Measurements from ENCODE around the gene MCOLN1. TPM values are rescaled to one million over a fixed set of nuclear protein-coding genes. Genes with fewer than 3 reads are reported as not detected.

The MCOLN1 gene
- polyA plus RNA-seq, 1 donor (not counting 4 experiments of a cell fraction or from before 2014, with no cell fraction given) = 14.0 TPM

DNA sequence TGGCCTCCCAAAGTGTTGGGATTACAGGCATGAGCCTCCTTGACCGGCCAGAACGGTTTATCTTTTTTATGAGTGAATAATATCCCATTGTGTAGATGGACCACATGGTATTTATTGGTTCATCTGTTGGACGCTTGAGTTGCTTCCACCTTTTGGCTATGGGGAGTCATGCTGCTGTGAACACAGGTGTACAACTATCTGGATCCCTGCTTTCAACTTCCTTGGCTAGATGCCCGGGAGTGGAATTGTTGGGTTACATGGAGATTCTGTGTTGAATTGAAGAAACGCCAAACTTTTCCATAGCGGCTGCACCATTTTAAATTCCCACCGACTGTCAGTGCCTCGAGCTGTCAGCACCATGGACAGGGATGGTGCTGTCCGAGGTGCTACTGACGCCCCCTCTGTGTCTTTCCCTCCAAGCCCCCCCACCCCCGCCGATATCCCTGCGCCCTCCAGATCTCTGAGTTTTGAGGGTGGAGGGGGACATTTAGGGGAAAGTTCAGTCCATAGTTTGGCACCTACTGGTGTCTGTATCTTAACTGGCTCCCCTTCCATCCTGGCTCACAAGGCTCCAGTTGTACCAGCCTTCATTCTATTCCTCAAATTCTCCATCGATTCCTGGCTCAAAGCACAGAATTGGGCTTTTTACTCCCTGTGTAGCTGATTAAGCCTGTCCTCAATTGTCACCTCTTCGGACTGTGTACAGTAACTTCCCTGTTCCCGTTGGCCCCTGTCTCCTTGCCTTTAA, 40.4 kb downstream of the MCOLN1 start:
- no peaks in the 10 kb centered on the region for H3K79me2 ChIP-seq (ENCODE audit: control insufficient read depth, insufficient read depth, low read length)
- no peak overlapping the region for H3K4me3 ChIP-seq (ENCODE audit: control insufficient read depth in 2 of 3, extremely low read depth in 1 of 3, insufficient read depth in 2 of 3, low read depth in 1 of 3, low read length in 3 of 3)
- no peak overlapping the region for H2AFZ ChIP-seq (ENCODE audit: control insufficient read depth, low read length)
- FAIRE-seq (no peak), DNase-seq (ENCODE audit: low read depth, low spot score) (no peak)
- dilution Hi-C loops (cut with MboI; ENCODE audit: extremely low pct_ligation_motif_present, low sequenced_read_pairs) = no loop called here
- no peaks in the 10 kb centered on the region for H4K20me1 ChIP-seq (ENCODE audit: control insufficient read depth, extremely low read depth, insufficient read depth, low read length)
- H3K4me1 ChIP-seq (ENCODE audit: control insufficient read depth, extremely low read depth, insufficient read depth, low read length) = no peaks in the 10 kb centered on the region
- peaks cover 9 to 20% of the 10 kb centered on the region in 2 experiments for H3K36me3 ChIP-seq (ENCODE audit: control insufficient read depth in 2 of 2, extremely low read depth in 1 of 2, insufficient read depth in 2 of 2, low read length in 2 of 2)
- H3K27ac ChIP-seq (ENCODE audit: control insufficient read depth, insufficient read depth, low read length) = no peak overlapping the region
- no peaks in the 10 kb centered on the region for H3K27me3 ChIP-seq (ENCODE audit: control insufficient read depth, extremely low read depth, insufficient read depth, low read length)
- H3K4me2 ChIP-seq (ENCODE audit: control insufficient read depth, extremely low read depth, insufficient read depth, low read depth, low read length) = no peak overlapping the region
- no peaks in the 10 kb centered on the region for H3K9me1 ChIP-seq (ENCODE audit: control insufficient read depth, extremely low read depth, insufficient read depth, low read length)
- TF ChIP-seq, protein P1, sequence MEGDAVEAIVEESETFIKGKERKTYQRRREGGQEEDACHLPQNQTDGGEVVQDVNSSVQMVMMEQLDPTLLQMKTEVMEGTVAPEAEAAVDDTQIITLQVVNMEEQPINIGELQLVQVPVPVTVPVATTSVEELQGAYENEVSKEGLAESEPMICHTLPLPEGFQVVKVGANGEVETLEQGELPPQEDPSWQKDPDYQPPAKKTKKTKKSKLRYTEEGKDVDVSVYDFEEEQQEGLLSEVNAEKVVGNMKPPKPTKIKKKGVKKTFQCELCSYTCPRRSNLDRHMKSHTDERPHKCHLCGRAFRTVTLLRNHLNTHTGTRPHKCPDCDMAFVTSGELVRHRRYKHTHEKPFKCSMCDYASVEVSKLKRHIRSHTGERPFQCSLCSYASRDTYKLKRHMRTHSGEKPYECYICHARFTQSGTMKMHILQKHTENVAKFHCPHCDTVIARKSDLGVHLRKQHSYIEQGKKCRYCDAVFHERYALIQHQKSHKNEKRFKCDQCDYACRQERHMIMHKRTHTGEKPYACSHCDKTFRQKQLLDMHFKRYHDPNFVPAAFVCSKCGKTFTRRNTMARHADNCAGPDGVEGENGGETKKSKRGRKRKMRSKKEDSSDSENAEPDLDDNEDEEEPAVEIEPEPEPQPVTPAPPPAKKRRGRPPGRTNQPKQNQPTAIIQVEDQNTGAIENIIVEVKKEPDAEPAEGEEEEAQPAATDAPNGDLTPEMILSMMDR (optimal IDR thresholded peaks at IDR 0.05 in 1 of 3, IDR thresholded peaks at IDR 0.05 in 1 of 3, conservative IDR thresholded peaks at IDR 0.05 in 1 of 3; ENCODE audit: extremely low read depth in 1 of 3, insufficient read depth in 2 of 3, low read length in 3 of 3) = no peak
- no peak for TF ChIP-seq EZH2 (IDR thresholded peaks at IDR 0.05; ENCODE audit: low read length)
- H3K9me3 ChIP-seq (ENCODE audit: control insufficient read depth, low read depth, low read length) = no peaks in the 10 kb centered on the region
- no peak overlapping the region for H3K9ac ChIP-seq (ENCODE audit: control insufficient read depth, extremely low read depth, insufficient read depth, low read length)

DNA sequence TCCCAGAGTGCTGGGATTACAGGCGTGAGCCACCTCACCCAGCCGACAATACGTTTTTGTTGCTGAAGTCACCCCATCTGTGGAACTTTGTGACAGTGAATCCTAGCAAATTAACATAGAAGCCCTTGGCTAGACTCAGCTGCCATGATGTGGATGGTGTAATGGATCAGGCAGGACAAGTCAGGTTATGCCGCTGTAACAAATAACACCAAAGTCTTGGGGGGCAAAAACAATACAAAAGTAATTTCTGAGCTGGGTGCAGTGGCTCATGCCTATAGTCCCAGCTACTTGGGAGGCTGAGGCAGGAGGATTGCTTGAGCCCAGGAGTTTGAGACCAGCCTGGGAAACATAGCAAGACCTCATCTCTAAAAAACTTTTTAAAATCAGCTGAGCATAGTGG, 42.4 kb downstream of the MCOLN1 start:
- FAIRE-seq = no peak
- TF ChIP-seq EZH2 (IDR thresholded peaks at IDR 0.05; ENCODE audit: low read length) = no peak
- TF ChIP-seq, protein P1 (optimal IDR thresholded peaks at IDR 0.05 in 1 of 3, IDR thresholded peaks at IDR 0.05 in 1 of 3, conservative IDR thresholded peaks at IDR 0.05 in 1 of 3; ENCODE audit: extremely low read depth in 1 of 3, insufficient read depth in 2 of 3, low read length in 3 of 3) = no peak
- H3K9ac ChIP-seq (ENCODE audit: control insufficient read depth, extremely low read depth, insufficient read depth, low read length) = no peak overlapping the region

More for the DNA sequence above, 42.4 kb downstream of the MCOLN1 start:
- H4K20me1 ChIP-seq (ENCODE audit: control insufficient read depth, extremely low read depth, insufficient read depth, low read length) = no peaks in the 10 kb centered on the region
- H2AFZ ChIP-seq (ENCODE audit: control insufficient read depth, low read length) = no peak overlapping the region
- dilution Hi-C loops (cut with MboI; ENCODE audit: extremely low pct_ligation_motif_present, low sequenced_read_pairs) = no loop called here
- DNase-seq (ENCODE audit: low read depth, low spot score) = no peak
- no peaks in the 10 kb centered on the region for H3K79me2 ChIP-seq (ENCODE audit: control insufficient read depth, insufficient read depth, low read length)
- H3K9me1 ChIP-seq (ENCODE audit: control insufficient read depth, extremely low read depth, insufficient read depth, low read length) = no peaks in the 10 kb centered on the region
- H3K9me3 ChIP-seq (ENCODE audit: control insufficient read depth, low read depth, low read length) = no peaks in the 10 kb centered on the region
- no peaks in the 10 kb centered on the region for H3K4me1 ChIP-seq (ENCODE audit: control insufficient read depth, extremely low read depth, insufficient read depth, low read length)
- no peaks in the 10 kb centered on the region for H3K27me3 ChIP-seq (ENCODE audit: control insufficient read depth, extremely low read depth, insufficient read depth, low read length)
- H3K27ac ChIP-seq (ENCODE audit: control insufficient read depth, insufficient read depth, low read length) = no peak overlapping the region
- no peak overlapping the region for H3K4me2 ChIP-seq (ENCODE audit: control insufficient read depth, extremely low read depth, insufficient read depth, low read depth, low read length)
- H3K4me3 ChIP-seq (ENCODE audit: control insufficient read depth in 2 of 3, extremely low read depth in 1 of 3, insufficient read depth in 2 of 3, low read depth in 1 of 3, low read length in 3 of 3) = no peak overlapping the region
- peaks cover 0 to 10% of the 10 kb centered on the region in 2 experiments for H3K36me3 ChIP-seq (ENCODE audit: control insufficient read depth in 2 of 2, extremely low read depth in 1 of 2, insufficient read depth in 2 of 2, low read length in 2 of 2)

Measured in keratinocyte (primary cell).